ENCODE measurements around the gene MED19.

Gene MED19

DNA sequence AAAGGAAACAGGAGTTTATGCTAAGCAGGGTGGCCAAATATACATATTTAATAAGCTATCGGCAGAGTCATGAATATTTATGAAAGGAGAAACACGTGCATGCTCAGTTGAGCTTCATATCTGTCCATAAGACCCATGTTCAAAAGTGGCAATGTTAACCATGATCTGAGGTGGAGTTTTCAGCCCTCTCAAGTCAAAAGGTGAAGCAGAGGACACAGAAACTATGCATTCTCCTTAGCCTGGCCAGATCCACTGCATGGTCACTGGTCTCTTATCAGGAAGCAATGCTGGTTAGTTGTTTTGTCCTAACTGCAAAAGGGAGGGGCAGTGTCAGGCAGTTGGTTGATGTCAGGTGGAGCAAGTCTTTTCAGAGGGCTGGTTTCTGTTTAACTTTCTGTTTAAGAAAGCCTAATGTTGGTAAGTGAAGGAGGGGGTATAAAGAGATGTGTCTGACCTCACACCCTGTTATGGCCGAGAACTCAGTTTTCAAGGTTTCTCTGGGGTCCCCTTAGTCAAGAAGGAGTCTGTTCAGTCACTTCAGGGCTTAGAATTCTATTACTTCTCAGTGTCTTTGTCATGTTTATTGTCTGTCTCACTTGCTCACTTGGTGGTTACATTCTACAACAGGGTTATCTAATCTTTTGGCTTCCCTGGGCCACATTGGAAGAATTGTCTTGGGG lies 23.7 kb upstream of the MED19 start:
- TF ChIP-seq, protein P1, sequence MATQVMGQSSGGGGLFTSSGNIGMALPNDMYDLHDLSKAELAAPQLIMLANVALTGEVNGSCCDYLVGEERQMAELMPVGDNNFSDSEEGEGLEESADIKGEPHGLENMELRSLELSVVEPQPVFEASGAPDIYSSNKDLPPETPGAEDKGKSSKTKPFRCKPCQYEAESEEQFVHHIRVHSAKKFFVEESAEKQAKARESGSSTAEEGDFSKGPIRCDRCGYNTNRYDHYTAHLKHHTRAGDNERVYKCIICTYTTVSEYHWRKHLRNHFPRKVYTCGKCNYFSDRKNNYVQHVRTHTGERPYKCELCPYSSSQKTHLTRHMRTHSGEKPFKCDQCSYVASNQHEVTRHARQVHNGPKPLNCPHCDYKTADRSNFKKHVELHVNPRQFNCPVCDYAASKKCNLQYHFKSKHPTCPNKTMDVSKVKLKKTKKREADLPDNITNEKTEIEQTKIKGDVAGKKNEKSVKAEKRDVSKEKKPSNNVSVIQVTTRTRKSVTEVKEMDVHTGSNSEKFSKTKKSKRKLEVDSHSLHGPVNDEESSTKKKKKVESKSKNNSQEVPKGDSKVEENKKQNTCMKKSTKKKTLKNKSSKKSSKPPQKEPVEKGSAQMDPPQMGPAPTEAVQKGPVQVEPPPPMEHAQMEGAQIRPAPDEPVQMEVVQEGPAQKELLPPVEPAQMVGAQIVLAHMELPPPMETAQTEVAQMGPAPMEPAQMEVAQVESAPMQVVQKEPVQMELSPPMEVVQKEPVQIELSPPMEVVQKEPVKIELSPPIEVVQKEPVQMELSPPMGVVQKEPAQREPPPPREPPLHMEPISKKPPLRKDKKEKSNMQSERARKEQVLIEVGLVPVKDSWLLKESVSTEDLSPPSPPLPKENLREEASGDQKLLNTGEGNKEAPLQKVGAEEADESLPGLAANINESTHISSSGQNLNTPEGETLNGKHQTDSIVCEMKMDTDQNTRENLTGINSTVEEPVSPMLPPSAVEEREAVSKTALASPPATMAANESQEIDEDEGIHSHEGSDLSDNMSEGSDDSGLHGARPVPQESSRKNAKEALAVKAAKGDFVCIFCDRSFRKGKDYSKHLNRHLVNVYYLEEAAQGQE (IDR thresholded peaks at IDR 0.05; ENCODE audit: insufficient read depth in 1 of 2, low read depth in 2 of 2, low read length in 2 of 2): no peak
- TF ChIP-seq SIN3A (IDR thresholded peaks at IDR 0.05; ENCODE audit: borderline replicate concordance, insufficient read depth, low read length) (no peak), TAF1 (IDR thresholded peaks at IDR 0.05; ENCODE audit: borderline replicate concordance, insufficient read depth, low read length) (no peak), FOXP2 (optimal IDR thresholded peaks at IDR 0.05; ENCODE audit: borderline replicate concordance, extremely low read depth, extremely low read length, insufficient read depth) (no peak)

DNA sequence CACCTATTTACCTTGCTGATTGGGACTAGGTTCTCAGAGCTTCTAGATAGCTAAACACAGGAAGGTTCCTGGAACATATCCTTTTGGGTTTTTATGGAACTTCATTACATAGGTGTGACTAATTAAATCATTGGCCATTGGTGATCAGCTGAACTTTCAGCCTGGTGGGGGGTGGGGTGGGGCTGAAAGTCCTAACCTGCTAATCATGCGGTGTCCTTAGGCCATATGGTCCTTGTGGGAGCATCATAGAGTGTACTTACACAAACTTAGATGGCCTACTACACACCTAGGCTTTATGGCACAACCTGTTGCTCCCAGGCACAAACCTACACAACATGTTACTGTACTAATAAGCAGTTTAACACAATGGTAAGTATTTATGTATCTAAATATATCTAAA lies 20.6 kb upstream of the MED19 start:
- TF ChIP-seq SIN3A (IDR thresholded peaks at IDR 0.05; ENCODE audit: borderline replicate concordance, insufficient read depth, low read length): no peak
- TF ChIP-seq, protein P1 (IDR thresholded peaks at IDR 0.05; ENCODE audit: insufficient read depth in 1 of 2, low read depth in 2 of 2, low read length in 2 of 2): no peak
- no peak for TF ChIP-seq POLR2AphosphoS5 (IDR thresholded peaks at IDR 0.05; ENCODE audit: low read depth, low read length)
- no peak for TF ChIP-seq TAF1 (IDR thresholded peaks at IDR 0.05; ENCODE audit: borderline replicate concordance, insufficient read depth, low read length)
- no peak for TF ChIP-seq FOXP2 (optimal IDR thresholded peaks at IDR 0.05; ENCODE audit: borderline replicate concordance, extremely low read depth, extremely low read length, insufficient read depth)

DNA sequence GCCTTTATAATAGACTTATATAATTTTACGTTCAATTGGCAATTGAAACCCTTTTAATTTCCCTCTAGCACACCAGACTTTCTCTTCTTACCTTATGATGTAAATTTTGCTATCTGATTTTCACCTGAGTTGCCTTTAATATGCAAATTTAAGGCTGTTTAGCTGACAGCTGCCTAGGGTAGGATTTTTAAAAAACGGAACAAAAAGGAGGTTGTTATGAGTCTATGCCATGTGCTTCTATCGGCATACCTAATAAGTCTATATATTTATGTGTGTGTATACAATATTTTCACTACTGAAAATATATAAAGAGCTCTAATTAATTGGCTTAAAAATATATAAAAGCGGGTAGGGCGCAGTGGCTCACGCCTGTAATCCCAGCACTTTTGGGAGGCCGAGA lies 17.5 kb upstream of the MED19 start:
- TF ChIP-seq POLR2AphosphoS5 (IDR thresholded peaks at IDR 0.05; ENCODE audit: low read depth, low read length) (no peak), FOXP2 (optimal IDR thresholded peaks at IDR 0.05; ENCODE audit: borderline replicate concordance, extremely low read depth, extremely low read length, insufficient read depth) (no peak), SIN3A (IDR thresholded peaks at IDR 0.05; ENCODE audit: borderline replicate concordance, insufficient read depth, low read length) (no peak), TAF1 (IDR thresholded peaks at IDR 0.05; ENCODE audit: borderline replicate concordance, insufficient read depth, low read length) (no peak)
- TF ChIP-seq, protein P1 (IDR thresholded peaks at IDR 0.05; ENCODE audit: insufficient read depth in 1 of 2, low read depth in 2 of 2, low read length in 2 of 2): no peak

DNA sequence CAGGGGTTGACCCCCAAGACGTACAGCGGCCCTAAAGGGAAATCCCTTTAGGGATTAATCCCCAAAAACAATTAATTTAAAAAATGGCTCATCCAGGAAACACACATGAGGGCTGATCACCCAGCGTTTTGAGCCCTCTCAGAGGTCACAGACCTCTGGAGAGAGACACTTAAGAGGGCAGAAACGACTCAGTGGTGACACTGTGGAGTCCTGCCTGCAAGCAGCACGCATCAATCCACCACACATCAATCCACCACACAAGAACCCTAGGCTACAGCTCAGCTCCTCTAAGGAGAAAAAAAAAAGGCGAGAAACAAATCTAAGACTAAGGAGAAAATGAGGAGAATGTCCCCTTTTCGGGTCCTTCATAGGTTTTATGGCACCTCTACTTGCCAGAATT lies 16.8 kb upstream of the MED19 start:
- TF ChIP-seq FOXP2 (optimal IDR thresholded peaks at IDR 0.05; ENCODE audit: borderline replicate concordance, extremely low read depth, extremely low read length, insufficient read depth) (no peak), POLR2AphosphoS5 (IDR thresholded peaks at IDR 0.05; ENCODE audit: low read depth, low read length) (no peak), SIN3A (IDR thresholded peaks at IDR 0.05; ENCODE audit: borderline replicate concordance, insufficient read depth, low read length) (no peak), TAF1 (IDR thresholded peaks at IDR 0.05; ENCODE audit: borderline replicate concordance, insufficient read depth, low read length) (no peak)
- TF ChIP-seq, protein P1 (IDR thresholded peaks at IDR 0.05; ENCODE audit: insufficient read depth in 1 of 2, low read depth in 2 of 2, low read length in 2 of 2): no peak
